Adipocyte (in vitro differentiated cells): ENCODE measurements around the gene PLCG2.
A peak's percentile ranks its signal among the peaks of the same experiment; 100 is the strongest.

Experiments used
- DNase-seq: peaks from one replicate; pipeline ENCODE4 v3.0.0-alpha.2; 2015; ENCODE audit warnings: low read depth
- H3K27me3 ChIP-seq: replicated peaks from 2 replicates; pipeline ENCODE4 v1.7.0; 2013; ENCODE audit warnings: mild to moderate bottlenecking, low read length, moderate library complexity; ENCODE audit not compliant: control insufficient read depth, insufficient read depth
- H3K36me3 ChIP-seq: 2 replicates; pipeline ENCODE4 v1.7.0; 2013; ENCODE audit warnings: low read length, mild to moderate bottlenecking, moderate library complexity; ENCODE audit not compliant: control insufficient read depth, insufficient read depth, severe bottlenecking
- H3K4me1 ChIP-seq: 2 replicates; pipeline ENCODE4 v1.7.0; 2013; ENCODE audit warnings: mild to moderate bottlenecking, low read length, moderate library complexity; ENCODE audit not compliant: control insufficient read depth, insufficient read depth
- H3K4me3 ChIP-seq: 2 replicates; pipeline ENCODE4 v1.7.0; 2013; ENCODE audit warnings: mild to moderate bottlenecking, low read length, moderate library complexity
- H3K9ac ChIP-seq: 2 replicates; pipeline ENCODE4 v1.7.0; 2013; ENCODE audit warnings: mild to moderate bottlenecking, low read length, moderate library complexity
- H3K9me3 ChIP-seq: 2 replicates; pipeline ENCODE4 v1.7.0; 2013; ENCODE audit warnings: mild to moderate bottlenecking, low read length, moderate library complexity; ENCODE audit not compliant: control insufficient read depth

PLCG2 gene

DNA sequence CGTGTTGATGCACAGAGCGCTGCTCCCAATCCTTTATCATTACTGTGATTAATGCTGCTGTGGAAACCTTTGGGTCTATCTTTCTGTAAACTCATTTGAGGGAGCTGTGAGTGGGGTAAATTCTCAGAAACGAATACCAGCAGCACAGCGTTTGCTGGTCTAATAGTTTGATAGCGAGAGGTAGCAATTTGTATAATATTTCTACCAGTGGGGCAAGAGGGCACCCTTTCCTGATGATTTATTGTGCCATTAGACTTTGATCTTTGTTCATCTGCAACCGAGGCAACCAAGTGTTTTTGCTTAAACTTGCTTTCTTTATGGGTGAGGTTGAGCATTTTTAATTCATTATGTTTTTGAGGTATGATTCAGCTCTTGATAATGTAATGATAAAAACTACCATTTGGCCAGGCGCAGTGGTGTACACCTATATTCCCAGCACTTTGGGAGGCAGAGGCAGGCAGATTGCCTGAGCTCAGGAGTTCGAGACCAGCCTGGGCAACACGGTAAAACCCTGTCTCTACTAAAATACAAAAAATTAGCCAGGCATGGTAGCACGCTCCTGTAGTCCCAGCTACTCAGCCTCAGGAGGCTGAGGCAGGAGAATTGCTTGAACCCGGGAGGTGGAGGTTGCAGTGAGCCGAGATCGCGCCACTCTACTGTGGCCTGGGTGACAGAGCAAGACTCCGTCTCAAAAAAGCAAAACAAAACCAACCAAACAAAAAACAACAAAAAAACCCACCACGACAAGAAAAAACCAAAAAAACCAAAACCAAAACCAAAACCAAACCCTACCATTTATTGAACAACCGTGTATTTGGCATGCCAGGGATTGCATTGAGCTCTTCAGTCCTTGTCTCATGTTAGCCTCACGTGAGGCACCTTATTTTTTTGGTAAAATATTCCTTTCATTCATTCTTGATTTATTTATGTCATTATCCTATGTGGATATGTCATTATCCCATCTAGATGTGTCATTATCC, 81.5 kb downstream of the PLCG2 start:
- Histone ChIP-seq H3K27me3 (peaks cover 44% of the 10 kb centered on the region), H3K4me3 (no peak overlapping the region), H3K4me1 (no peaks in the 10 kb centered on the region), H3K9ac (no peak overlapping the region), H3K36me3 (no peaks in the 10 kb centered on the region), H3K9me3 (no peaks in the 10 kb centered on the region)
- no peak for DNase-seq

DNA sequence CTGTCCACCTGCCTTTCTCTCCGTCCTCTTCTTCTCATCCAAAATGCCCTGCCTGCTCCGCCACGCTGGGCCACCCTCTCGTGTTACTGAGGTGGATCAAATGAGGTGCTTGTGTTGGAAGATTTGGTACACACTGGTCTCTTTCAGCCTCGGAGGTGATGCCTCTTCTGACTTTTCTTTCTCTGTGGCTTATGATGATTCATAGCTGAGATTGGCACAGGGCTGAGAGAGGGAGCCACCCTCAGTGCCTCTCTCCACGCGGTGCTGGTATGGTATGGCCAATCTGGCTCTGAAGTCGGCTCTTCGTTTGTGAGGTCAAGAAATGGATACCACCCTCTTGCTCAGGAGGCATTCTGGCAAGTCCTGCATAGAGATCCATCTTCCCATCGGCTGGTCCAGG, 82.4 kb downstream of the PLCG2 start:
- Histone ChIP-seq H3K36me3 (no peaks in the 10 kb centered on the region), H3K4me3 (no peak overlapping the region), H3K9ac (no peak overlapping the region), H3K27me3 (peaks cover 36% of the 10 kb centered on the region), H3K9me3 (no peaks in the 10 kb centered on the region), H3K4me1 (no peaks in the 10 kb centered on the region)
- no peak for DNase-seq

DNA sequence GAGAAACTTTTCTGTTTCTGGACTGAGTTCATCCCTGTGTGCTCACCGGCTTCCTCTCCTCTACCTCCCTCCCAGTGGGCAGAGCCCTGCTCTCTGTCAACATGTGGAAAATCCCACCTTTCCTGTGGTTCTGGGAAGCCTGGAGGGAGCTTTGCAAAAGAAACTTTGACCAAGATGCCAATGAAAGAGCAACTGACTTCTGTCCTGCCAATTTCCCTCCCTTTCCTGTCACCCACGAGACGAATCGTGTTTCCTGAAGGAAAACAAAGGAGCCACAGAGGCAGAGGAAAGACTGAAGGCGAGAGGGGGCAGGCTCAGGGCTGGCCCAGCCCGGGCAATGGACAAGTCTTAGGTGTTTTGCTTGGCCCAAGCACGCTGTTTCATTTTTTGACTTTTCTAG, 82.8 kb downstream of the PLCG2 start:
- Histone ChIP-seq H3K4me3 (no peak overlapping the region), H3K36me3 (no peaks in the 10 kb centered on the region), H3K9me3 (no peaks in the 10 kb centered on the region), H3K27me3 (peaks cover 34% of the 10 kb centered on the region), H3K9ac (no peak overlapping the region), H3K4me1 (no peaks in the 10 kb centered on the region)
- DNase-seq: no peak

DNA sequence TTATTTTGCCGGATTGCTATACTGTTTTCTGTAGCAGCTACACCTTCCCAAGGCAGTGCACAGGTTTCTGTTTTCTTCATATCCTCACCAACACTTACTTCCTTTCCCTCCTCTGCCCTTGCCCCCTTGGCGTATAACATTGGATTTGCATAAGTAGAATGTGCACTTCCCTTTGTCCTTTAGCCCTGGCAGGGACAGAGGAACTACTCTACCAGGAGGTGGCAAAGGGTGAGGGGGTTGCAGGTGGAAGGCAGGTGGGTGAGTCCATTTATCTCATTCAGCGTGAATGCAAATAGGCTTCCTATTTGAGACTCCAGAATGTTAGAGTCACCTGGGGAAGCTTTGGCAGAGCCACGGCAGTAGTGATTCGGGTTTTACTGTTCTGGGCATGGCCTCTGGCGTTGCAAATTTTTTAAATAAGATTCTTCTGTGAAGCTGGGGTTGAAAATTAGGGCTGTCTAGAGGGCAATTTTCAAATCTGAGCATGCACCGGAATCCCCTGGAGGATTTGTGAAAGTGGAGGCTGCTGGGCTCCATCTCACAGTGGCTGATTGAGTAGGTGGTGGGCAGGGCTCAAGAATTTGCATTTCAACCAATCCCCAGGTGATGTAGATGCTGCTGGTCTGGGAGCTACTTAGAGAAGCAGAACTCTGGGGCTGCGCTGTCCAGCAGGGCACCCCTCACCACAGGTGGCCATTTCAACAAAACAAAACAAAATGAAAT, 84.7 kb downstream of the PLCG2 start:
- H3K9me3 ChIP-seq: no peaks in the 10 kb centered on the region
- H3K4me1 ChIP-seq: no peaks in the 10 kb centered on the region
- no peak overlapping the region for H3K4me3 ChIP-seq
- no peaks in the 10 kb centered on the region for H3K36me3 ChIP-seq
- H3K27me3 ChIP-seq: peaks cover 34% of the 10 kb centered on the region
- no peak for DNase-seq
- no peak overlapping the region for H3K9ac ChIP-seq

DNA sequence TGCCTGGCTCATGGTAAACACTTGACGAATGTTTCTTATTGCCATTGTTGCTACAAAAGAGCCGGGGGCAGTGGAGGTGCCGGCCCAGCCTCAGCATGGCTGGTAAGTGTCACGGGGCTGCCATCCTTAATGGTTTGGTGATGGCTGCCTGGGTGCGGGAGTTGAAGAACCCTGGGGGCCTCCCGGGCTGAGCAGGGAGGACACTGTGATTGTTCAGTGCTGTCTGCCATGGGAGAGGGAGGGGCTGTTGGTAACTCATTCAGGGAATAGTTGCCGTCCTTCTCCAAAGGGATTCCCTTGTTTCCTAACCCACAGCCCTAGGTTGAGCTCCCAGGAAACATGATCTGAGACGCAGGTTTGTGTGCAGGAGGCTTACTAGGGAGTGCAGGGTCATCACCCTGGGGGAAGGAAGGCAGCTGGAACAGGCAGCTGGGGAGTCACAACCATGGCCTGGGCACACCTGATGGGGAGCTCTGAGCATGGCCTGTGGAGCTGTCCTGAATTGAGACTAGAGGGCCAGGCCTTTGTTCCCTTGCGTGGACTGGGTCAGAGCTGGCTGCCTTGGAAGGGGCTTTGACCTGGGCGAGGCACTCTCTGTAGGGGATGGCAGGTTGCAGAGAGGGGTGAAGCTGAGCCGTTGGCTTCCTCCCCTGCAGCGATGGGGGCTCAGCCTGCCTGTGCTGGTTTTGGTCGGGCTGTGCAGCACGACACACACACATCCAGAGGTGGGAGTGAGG, 85.7 kb downstream of the PLCG2 start:
- Histone ChIP-seq H3K36me3 (no peaks in the 10 kb centered on the region), H3K9me3 (no peaks in the 10 kb centered on the region), H3K4me1 (no peaks in the 10 kb centered on the region), H3K27me3 (peaks cover 34% of the 10 kb centered on the region), H3K4me3 (no peak overlapping the region), H3K9ac (no peak overlapping the region)
- no peak for DNase-seq

DNA sequence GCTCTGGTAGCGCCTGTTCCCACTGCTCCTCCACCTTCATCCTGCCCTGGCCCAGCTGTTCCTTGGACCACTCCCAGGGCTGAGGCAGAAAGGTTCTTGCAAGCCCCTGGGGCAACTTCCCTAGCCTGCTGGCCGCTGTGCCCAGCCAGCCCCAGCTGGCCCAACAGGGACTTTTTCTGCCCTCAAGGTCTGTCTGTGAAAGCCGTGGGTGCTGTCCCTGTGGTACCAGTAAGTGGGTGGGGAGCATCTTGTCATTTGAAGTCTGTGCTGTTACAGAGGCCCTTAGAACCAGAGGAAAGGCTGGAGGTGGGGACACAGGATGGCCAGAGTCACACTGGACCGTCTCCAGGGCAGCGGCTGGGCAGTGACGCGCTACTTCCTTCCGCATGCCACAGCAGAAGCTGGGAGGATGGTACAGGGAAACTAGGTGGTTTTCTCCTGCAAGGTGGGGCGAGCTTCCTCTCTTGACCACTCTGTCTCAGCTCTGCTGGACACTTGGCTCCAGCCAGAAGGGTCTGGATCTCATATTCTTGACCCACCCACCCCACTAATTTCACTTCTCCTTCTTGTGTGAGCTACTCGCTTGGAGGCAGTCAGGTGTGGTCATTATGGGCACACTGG, 87.8 kb downstream of the PLCG2 start:
- H3K9ac ChIP-seq: no peak overlapping the region

DNA sequence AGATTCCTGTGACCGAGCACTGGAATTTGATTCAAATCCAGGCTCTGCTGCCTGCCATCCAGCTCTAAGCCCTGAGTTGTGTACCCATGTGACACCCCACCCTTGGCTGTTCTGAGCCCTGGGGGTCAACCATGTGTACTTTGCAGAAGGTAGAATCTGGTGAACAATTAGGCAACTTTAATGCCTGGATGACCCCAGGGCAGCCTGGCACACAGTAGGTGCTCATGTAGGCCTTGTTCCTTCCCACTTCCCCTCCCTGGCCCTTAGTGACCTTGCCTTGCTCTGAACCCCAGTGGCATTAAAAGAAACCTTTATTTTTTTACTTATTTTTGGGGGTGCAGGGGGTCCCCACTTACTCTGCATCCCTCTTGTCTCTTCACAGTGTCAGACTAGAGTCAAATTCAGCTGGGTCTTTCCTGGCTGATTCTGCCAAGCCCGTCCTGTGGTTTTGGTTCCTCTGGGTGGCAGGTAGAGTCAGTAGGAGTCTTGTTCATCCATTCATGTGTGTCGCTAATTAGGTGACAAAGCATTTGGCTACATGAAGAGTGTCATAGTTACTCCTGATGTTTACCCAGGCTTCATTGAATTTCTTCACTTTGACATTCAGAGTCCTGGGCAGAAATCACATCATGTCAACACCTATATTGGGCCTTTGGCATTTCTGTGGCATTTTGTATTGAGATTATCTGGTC, 89.1 kb downstream of the PLCG2 start:
- peaks cover 30% of the 10 kb centered on the region for H3K27me3 ChIP-seq

More for the DNA sequence above, 87.8 kb downstream of the PLCG2 start:
- Histone ChIP-seq H3K4me1 (no peaks in the 10 kb centered on the region), H3K9me3 (no peaks in the 10 kb centered on the region), H3K27me3 (peaks cover 28% of the 10 kb centered on the region), H3K36me3 (no peaks in the 10 kb centered on the region), H3K4me3 (no peak overlapping the region)
- no peak for DNase-seq

DNA sequence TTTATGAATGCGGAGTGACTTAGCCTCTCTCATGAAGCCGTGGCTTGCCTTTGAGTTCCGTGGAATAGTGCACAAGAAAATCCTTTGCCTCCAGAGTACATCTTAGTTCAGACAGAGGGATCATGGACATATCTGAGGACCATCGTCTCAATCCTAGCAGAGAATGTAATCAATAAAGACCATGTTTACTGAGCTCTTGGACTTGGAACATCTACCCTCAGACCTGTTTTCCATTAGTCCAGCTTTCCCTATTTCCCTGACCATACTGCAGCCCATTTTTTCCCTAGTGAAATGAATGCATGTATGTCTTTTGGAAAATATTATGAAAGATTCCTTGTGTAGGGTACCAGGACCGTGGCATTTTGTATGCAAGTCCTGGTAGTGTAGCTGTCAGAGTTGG, 90.2 kb downstream of the PLCG2 start:
- H3K4me3 ChIP-seq: no peak overlapping the region
- no peaks in the 10 kb centered on the region for H3K4me1 ChIP-seq
- H3K36me3 ChIP-seq: no peaks in the 10 kb centered on the region
- H3K9ac ChIP-seq: no peak overlapping the region
- H3K27me3 ChIP-seq: peaks cover 19% of the 10 kb centered on the region
- no peak for DNase-seq
- no peaks in the 10 kb centered on the region for H3K9me3 ChIP-seq

More for the DNA sequence above, 89.1 kb downstream of the PLCG2 start:
- Histone ChIP-seq H3K9me3 (no peaks in the 10 kb centered on the region), H3K9ac (no peak overlapping the region), H3K4me3 (no peak overlapping the region), H3K36me3 (no peaks in the 10 kb centered on the region), H3K4me1 (no peaks in the 10 kb centered on the region)
- DNase-seq: no peak

DNA sequence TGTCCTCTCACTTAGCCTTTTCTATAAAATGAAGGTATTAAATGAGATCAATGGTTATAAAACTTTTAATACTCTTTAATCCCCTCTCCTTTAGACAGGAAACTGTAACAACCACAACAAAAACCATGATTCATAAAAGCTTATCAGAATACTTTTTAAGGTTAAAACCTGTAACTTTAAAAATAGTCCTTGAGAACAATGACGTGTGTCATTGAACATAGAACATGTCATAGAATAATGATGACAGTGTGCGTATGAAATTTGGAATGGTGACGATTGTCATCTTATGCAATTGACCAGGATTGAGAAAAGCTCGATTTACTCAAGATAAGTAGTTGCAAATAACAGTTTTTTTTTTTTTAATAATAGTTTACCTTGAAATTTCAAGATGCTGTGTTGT, 94.1 kb downstream of the PLCG2 start:
- Histone ChIP-seq H3K36me3 (no peaks in the 10 kb centered on the region), H3K4me3 (no peak overlapping the region), H3K9ac (no peak overlapping the region), H3K4me1 (no peaks in the 10 kb centered on the region), H3K9me3 (no peaks in the 10 kb centered on the region), H3K27me3 (peaks cover 14% of the 10 kb centered on the region)
- no peak for DNase-seq

DNA sequence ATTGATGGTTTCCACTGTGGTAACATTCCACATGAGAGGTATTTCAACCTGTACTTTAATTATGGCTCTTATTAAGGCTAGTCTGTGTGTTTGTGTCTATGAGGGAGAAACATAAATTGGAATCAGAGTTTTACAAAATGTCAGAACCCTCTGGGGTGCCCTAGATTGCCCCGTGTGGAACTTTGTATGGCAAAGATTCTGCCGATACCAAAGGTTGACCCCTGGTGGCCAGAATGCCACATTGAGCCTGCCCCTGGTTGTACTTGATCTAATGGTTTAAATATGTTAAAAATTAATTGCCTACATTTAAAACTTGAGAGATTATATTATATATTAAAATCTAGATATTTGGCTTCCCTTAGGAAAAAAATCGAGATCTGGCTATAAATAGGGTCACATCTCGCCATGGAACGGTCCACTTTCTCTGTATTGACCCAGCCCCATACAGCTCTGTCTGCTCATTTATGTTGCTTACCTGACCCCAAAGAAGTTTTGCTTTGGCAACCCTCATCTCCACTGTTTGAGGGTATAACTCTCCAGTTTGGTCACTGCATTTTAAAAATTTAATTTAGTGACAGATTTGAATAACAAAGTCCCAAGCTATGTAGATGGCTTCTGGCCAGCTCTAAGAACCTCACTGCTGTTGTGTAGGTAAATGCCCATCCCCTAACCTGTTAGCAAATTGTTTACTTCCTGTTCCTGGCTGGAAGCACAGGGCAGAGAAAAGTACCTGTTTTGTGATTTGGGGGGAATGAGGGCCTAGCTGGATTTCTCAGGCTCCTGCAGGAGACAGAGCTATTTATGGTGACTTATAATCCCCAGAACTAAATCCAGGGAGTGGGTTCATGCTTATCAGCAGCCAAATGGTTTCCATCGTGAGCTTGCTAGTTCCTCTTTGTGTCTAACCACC, 95.0 kb downstream of the PLCG2 start:
- no peaks in the 10 kb centered on the region for H3K36me3 ChIP-seq
- no peaks in the 10 kb centered on the region for H3K4me1 ChIP-seq
- peaks cover 2% of the 10 kb centered on the region for H3K9me3 ChIP-seq
- no peak overlapping the region for H3K9ac ChIP-seq
- peaks cover 21% of the 10 kb centered on the region for H3K27me3 ChIP-seq
- peak; percentile 63 for DNase-seq
- H3K4me3 ChIP-seq: no peak overlapping the region
